H1 (cell line): Measurements from ENCODE around the gene EGFLAM. TPM values are rescaled to one million over a fixed set of nuclear protein-coding genes. Genes with fewer than 3 reads are reported as not detected.

ENCODE experiments used
- CTCF ChIA-PET: fragments of 300-600 bp; sonication (Branson Sonifier 250); formaldehyde crosslinking; loops from one replicate; lab custom pipeline; 2021; ENCODE audit not compliant: partially characterized antibody; lab: Charles Lee
- POLR2A ChIA-PET: fragments of 300-600 bp; sonication (Branson Sonifier 250); formaldehyde crosslinking; loops from one replicate; lab custom pipeline; 2021; ENCODE audit warnings: inconsistent platforms; ENCODE audit not compliant: partially characterized antibody; lab: Charles Lee
- DNase-seq, 2 experiments: peaks; one replicate each; pipeline versions ENCODE4 v3.0.0 to v3.0.0-alpha.2; 2010 to 2022; ENCODE audit warnings: low spot score in 2 of 2, low read depth in 1 of 2, mixed read lengths in 1 of 2
- FAIRE-seq: peaks from 2 replicates; lab custom pipeline; 2011; peaks lifted over from hg19 to GRCh38; lab: Jason Lieb, UNC
- H2AFZ ChIP-seq: 2 replicates; pipeline ENCODE4 v1.8.1; 2012; ENCODE audit warnings: low read length, inconsistent platforms
- H2AK5ac ChIP-seq: 2 replicates; pipeline ENCODE4 v1.6.1; 2013; ENCODE audit warnings: low read depth, low read length
- H2BK120ac ChIP-seq: replicated peaks from 2 replicates; pipeline ENCODE3; 2013; ENCODE audit warnings: low read depth, low read length, inconsistent platforms
- H2BK12ac ChIP-seq: 2 replicates; pipeline ENCODE4 v1.6.1; 2013; ENCODE audit warnings: low read depth, low read length
- H2BK15ac ChIP-seq: 2 replicates; pipeline ENCODE4 v1.6.1; 2013; ENCODE audit warnings: low read length
- H2BK20ac ChIP-seq: 2 replicates; pipeline ENCODE4 v1.6.1; 2013; ENCODE audit warnings: low read length
- H2BK5ac ChIP-seq: 2 replicates; pipeline ENCODE4 v1.6.1; 2013; ENCODE audit warnings: low read depth, low read length
- H3K14ac ChIP-seq: 2 replicates; pipeline ENCODE4 v1.6.1; 2013; ENCODE audit warnings: inconsistent platforms; ENCODE audit not compliant: insufficient read length
- H3K18ac ChIP-seq: 2 replicates; pipeline ENCODE4 v1.6.1; 2013; ENCODE audit warnings: low read length; ENCODE audit errors: extremely low read depth
- H3K23ac ChIP-seq: 2 replicates; pipeline ENCODE4 v1.6.1; 2013; ENCODE audit warnings: inconsistent platforms; ENCODE audit not compliant: insufficient read length
- H3K23me2 ChIP-seq: 2 replicates; pipeline ENCODE4 v1.6.1; 2013; ENCODE audit warnings: low read depth, low read length
- H3K27ac ChIP-seq: 2 replicates; pipeline ENCODE4 v1.6.1; 2011; ENCODE audit warnings: low read depth, low read length, inconsistent platforms
- H3K27me3 ChIP-seq, 4 experiments: replicated peaks in 1 of 4; 1 replicate in 1 of 4; 2 replicates in 3 of 4; pipeline versions ENCODE4 v1.6.1 to v1.8.1; 2011 to 2013; ENCODE audit warnings: low read length in 3 of 4, mild to moderate bottlenecking in 3 of 4, inconsistent platforms in 2 of 4, mixed read lengths in 2 of 4, moderate library complexity in 1 of 4; ENCODE audit not compliant: control insufficient read depth in 3 of 4, insufficient read depth in 3 of 4; ENCODE audit errors: extremely low read depth in 1 of 4
- H3K36me3 ChIP-seq, 4 experiments: 2 replicates each; pipeline versions ENCODE4 v1.6.1 to v1.8.1; 2011 to 2013; ENCODE audit warnings: mild to moderate bottlenecking in 4 of 4, low read length in 3 of 4, moderate library complexity in 2 of 4, control low read depth in 1 of 4, inconsistent platforms in 1 of 4; ENCODE audit not compliant: insufficient read depth in 4 of 4, control insufficient read depth in 2 of 4
- H3K4ac ChIP-seq: replicated peaks from 2 replicates; pipeline ENCODE3; 2013; ENCODE audit warnings: low read length, low read depth, mixed read lengths, inconsistent platforms; ENCODE audit not compliant: insufficient read length
- H3K4me1 ChIP-seq, 4 experiments: replicated peaks in 1 of 4; 1 replicate in 1 of 4; 2 replicates in 3 of 4; pipeline versions ENCODE4 v1.6.1 to v1.8.1; 2011 to 2013; ENCODE audit warnings: low read length in 3 of 4, inconsistent platforms in 2 of 4, mixed read lengths in 1 of 4; ENCODE audit not compliant: insufficient read depth in 4 of 4, control insufficient read depth in 3 of 4
- H3K4me2 ChIP-seq, 2 experiments: 2 replicates each; pipeline versions ENCODE4 v1.6.1 to v1.8.1; 2011 to 2013; ENCODE audit warnings: low read depth in 2 of 2, low read length in 2 of 2, control low read depth in 1 of 2, inconsistent platforms in 1 of 2, mild to moderate bottlenecking in 1 of 2; ENCODE audit not compliant: insufficient read depth in 1 of 2
- H3K4me3 ChIP-seq, 4 experiments: fragments of 200-600, 300-600 bp in 1 of 4; sonication (generic), shearing (Covaris generic), sonication (Bioruptor Twin) in 1 of 4; 2 replicates each; pipeline versions ENCODE4 v1.5.1 to v1.8.1; 2011 to 2016; ENCODE audit warnings: low read length in 4 of 4, low read depth in 3 of 4, control low read depth in 2 of 4, inconsistent platforms in 2 of 4, mild to moderate bottlenecking in 2 of 4, mixed read lengths in 1 of 4, moderate library complexity in 1 of 4; ENCODE audit not compliant: insufficient read depth in 2 of 4; ENCODE audit errors: extremely low read depth in 1 of 4
- H3K56ac ChIP-seq: replicated peaks from 2 replicates; pipeline ENCODE3; 2013; ENCODE audit warnings: low read depth, mild to moderate bottlenecking, mixed read lengths, low read length, inconsistent platforms; ENCODE audit not compliant: insufficient read length
- H3K79me1 ChIP-seq: 2 replicates; pipeline ENCODE4 v1.6.1; 2013; ENCODE audit warnings: low read depth, low read length, control low read depth
- H3K79me2 ChIP-seq, 2 experiments: 2 replicates each; pipeline versions ENCODE4 v1.6.1 to v1.8.1; 2012 to 2013; ENCODE audit warnings: low read length in 2 of 2, mild to moderate bottlenecking in 2 of 2, inconsistent platforms in 1 of 2; ENCODE audit not compliant: insufficient read depth in 2 of 2, control insufficient read depth in 1 of 2
- H3K9ac ChIP-seq, 4 experiments: replicated peaks in 1 of 4; 1 replicate in 1 of 4; 2 replicates in 3 of 4; pipeline versions ENCODE4 v1.6.1 to v1.8.1; 2011 to 2013; ENCODE audit warnings: low read depth in 3 of 4, low read length in 3 of 4, control low read depth in 2 of 4, mild to moderate bottlenecking in 2 of 4, moderate library complexity in 2 of 4, inconsistent platforms in 1 of 4; ENCODE audit errors: extremely low read depth in 1 of 4
- H3K9me3 ChIP-seq, 2 experiments: 2 replicates each; pipeline versions ENCODE4 v1.6.1 to v1.8.1; 2012 to 2013; ENCODE audit warnings: mild to moderate bottlenecking in 2 of 2, moderate library complexity in 2 of 2, control low read depth in 1 of 2, inconsistent platforms in 1 of 2, low read depth in 1 of 2, low read length in 1 of 2, mixed read lengths in 1 of 2; ENCODE audit not compliant: insufficient read depth in 2 of 2
- H4K20me1 ChIP-seq, 2 experiments: replicated peaks in 1 of 2; 2 replicates each; pipeline versions ENCODE3 to v1.8.1; 2011 to 2013; ENCODE audit warnings: inconsistent platforms in 2 of 2, low read length in 2 of 2, mild to moderate bottlenecking in 1 of 2; ENCODE audit not compliant: insufficient read depth in 2 of 2, control insufficient read depth in 1 of 2
- H4K5ac ChIP-seq: 2 replicates; pipeline ENCODE4 v1.6.1; 2013; ENCODE audit warnings: low read length, low read depth, mixed read lengths, inconsistent platforms; ENCODE audit not compliant: insufficient read length
- H4K8ac ChIP-seq: 2 replicates; pipeline ENCODE4 v1.8.0; 2013; ENCODE audit warnings: mild to moderate bottlenecking, moderate library complexity, low read length, inconsistent platforms; ENCODE audit not compliant: insufficient read depth; ENCODE audit errors: extremely low read depth
- H4K91ac ChIP-seq: replicated peaks from 2 replicates; pipeline ENCODE3; 2013; ENCODE audit warnings: low read length, mixed read lengths, inconsistent platforms; ENCODE audit not compliant: insufficient read length
- E2F6 ChIP-seq: IDR thresholded peaks from 2 replicates; pipeline ENCODE4 v1.6.1; 2012; ENCODE audit warnings: inconsistent platforms
- GABPA ChIP-seq: IDR thresholded peaks from 2 replicates; pipeline ENCODE4 v1.6.1; 2011; ENCODE audit warnings: mild to moderate bottlenecking, low read length, moderate library complexity, borderline replicate concordance; ENCODE audit not compliant: insufficient read depth
- HDAC2 ChIP-seq, 2 experiments: fragments of 300-600 bp in 1 of 2; sonication (generic) in 1 of 2; IDR thresholded peaks; 2 replicates each; pipeline ENCODE4 v1.6.1; 2011 to 2012; ENCODE audit warnings: low read depth in 2 of 2, low read length in 2 of 2, mild to moderate bottlenecking in 2 of 2, moderate library complexity in 2 of 2, borderline replicate concordance in 1 of 2, inconsistent platforms in 1 of 2
- KDM1A ChIP-seq: fragments of 200-600, 300-600 bp; sonication (generic); IDR thresholded peaks from 2 replicates; pipeline ENCODE4 v1.7.1; 2016; ENCODE audit warnings: mild to moderate bottlenecking, low read length, borderline replicate concordance
- TAF1 ChIP-seq: IDR thresholded peaks from 2 replicates; pipeline ENCODE4 v1.6.1; 2011; ENCODE audit warnings: mild to moderate bottlenecking, low read depth, low read length
- TAF7 ChIP-seq: optimal IDR thresholded peaks from 2 replicates; pipeline ENCODE3; 2011; ENCODE audit warnings: low read depth, mild to moderate bottlenecking, inconsistent platforms, low read length, moderate library complexity, borderline replicate concordance
- WGBS, 2 experiments: shearing (Covaris generic) in 1 of 2; methylation state at CpG; one replicate each; pipeline versions ENCODE4 v1.1.6 to v1.1.7; 2013 to 2015; ENCODE audit warnings: low lambda C conversion rate in 2 of 2, mixed read lengths in 2 of 2, inconsistent platforms in 1 of 2, low coverage in 1 of 2, missing lambda C conversion rate in 1 of 2; ENCODE audit not compliant: insufficient replicate concordance in 2 of 2, insufficient coverage in 1 of 2, insufficient read length in 1 of 2; ENCODE audit errors: extremely low coverage in 1 of 2, missing lambda C conversion rate in 1 of 2; 5-methylcytosine and 5-hydroxymethylcytosine counted together
- polyA plus RNA-seq, 7 experiments: library from polyadenylated mRNA; depleted of rRNA in 3 of 7; stranded (reverse) in 5 of 7; unstranded in 2 of 7; fragments of >200 nt in 5 of 7; fragments of 200-250 nt in 2 of 7; gene quantifications; 1 replicate in 5 of 7; 2 replicates in 1 of 7; 4 replicates in 1 of 7; pipeline versions ENCODE4 v1.2.1 to v1.2.3, GENCODE V29; 2011 to 2013; ENCODE audit warnings: missing spikeins in 2 of 7, mixed read lengths in 2 of 7
- total RNA-seq: library from RNA; stranded (reverse); fragmentation: NEBNext Ultra II Directional; extraction: Animal tissue kit (Norgen Biotek cat#: 25700); gene quantifications from 2 replicates; pipeline ENCODE4 v1.2.1, GENCODE V29; 2021

EGFLAM gene
- total and polyA plus RNA-seq, 2 of the 8 experiments (the other 6 are each of a cell fraction or from before 2014, with no cell fraction given) = 0.20 to 0.24 TPM

GRCh38 chr5:38431242-38431853, 173.0 kb downstream of the EGFLAM start:
- Histone ChIP-seq H2BK12ac (no peak overlapping the region), H2AFZ (no peak overlapping the region), H3K9me3 (no peaks in the 10 kb centered on the region), H4K8ac (no peak overlapping the region), H3K23me2 (no peaks in the 10 kb centered on the region), H3K4me2 (no peak overlapping the region), H3K56ac (no peak overlapping the region), H3K4me3 (no peak overlapping the region), H4K5ac (no peak overlapping the region), H2BK120ac (no peak overlapping the region), H3K9ac (no peak overlapping the region), H3K23ac (no peak overlapping the region), H4K91ac (no peak overlapping the region), H3K79me1 (no peaks in the 10 kb centered on the region), H3K27ac (no peak overlapping the region), H2BK15ac (no peak overlapping the region), H3K36me3 (no peaks in the 10 kb centered on the region), H2AK5ac (no peak overlapping the region), H2BK20ac (no peak overlapping the region), H3K27me3 (no peaks in the 10 kb centered on the region), H2BK5ac (no peak overlapping the region), H4K20me1 (no peaks in the 10 kb centered on the region), H3K4ac (no peak overlapping the region), H3K14ac (no peak overlapping the region), H3K79me2 (no peaks in the 10 kb centered on the region; a peak in 1 of 4 replicates), H3K18ac (no peak overlapping the region), H3K4me1 (0 out of 7 replicates have a peak, but pooled peaks cover 0 to 2% (median 0%) of the 10 kb centered on the region in 4 experiments)
- POLR2A ChIA-PET = no interaction called here
- TF ChIP-seq HDAC2 (IDR thresholded peaks at IDR 0.05; ENCODE audit: borderline replicate concordance in 1 of 2, low read depth in 2 of 2, low read length in 2 of 2) (no peak), KDM1A (no peak), TAF1 (no peak), GABPA (no peak), TAF7 (no peak), E2F6 (no peak)
- no peak for DNase-seq
- FAIRE-seq = no peak
- CTCF ChIA-PET = interaction anchor here (1.4 to 6.1 kb wide), 6 partner anchors 10 to 379 kb away, joined by 4 to 40 read pairs (median 6); no protein-coding TSS in a partner anchor
- WGBS, 2 experiments = 100% methylated on average over 1 of the region's 1 CpG; no CpG with 5 or more reads in 1 of the 2 experiments
